ENCODE measurements around the gene HPCAL1. TPM values are rescaled to one million over a fixed set of nuclear protein-coding genes. Genes with fewer than 3 reads are reported as not detected.

Gene HPCAL1
- total and polyA plus RNA-seq, 2 experiments from 2014 or later: 8.3 to 25.4 TPM

DNA sequence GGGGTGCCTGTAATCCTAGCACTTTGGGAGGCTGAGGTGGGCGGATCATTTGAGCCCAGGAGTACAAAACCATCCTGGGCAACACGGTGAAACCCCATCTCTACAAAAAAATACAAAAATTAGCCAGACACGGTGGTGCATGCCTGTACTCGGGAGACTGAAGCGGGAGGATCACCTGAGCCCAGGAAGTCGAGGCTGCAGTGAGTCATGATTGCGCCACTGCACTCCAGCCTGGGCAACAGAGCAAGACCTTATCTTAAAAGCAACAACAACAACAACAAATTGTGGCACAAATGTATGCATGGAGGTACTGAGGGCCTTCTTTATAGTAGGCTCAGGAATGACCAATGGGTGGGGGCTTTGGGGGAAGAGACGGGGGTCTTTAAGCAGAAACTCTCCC lies 38.5 kb downstream of the HPCAL1 start (continued):
- TF ChIP-seq, protein P1, sequence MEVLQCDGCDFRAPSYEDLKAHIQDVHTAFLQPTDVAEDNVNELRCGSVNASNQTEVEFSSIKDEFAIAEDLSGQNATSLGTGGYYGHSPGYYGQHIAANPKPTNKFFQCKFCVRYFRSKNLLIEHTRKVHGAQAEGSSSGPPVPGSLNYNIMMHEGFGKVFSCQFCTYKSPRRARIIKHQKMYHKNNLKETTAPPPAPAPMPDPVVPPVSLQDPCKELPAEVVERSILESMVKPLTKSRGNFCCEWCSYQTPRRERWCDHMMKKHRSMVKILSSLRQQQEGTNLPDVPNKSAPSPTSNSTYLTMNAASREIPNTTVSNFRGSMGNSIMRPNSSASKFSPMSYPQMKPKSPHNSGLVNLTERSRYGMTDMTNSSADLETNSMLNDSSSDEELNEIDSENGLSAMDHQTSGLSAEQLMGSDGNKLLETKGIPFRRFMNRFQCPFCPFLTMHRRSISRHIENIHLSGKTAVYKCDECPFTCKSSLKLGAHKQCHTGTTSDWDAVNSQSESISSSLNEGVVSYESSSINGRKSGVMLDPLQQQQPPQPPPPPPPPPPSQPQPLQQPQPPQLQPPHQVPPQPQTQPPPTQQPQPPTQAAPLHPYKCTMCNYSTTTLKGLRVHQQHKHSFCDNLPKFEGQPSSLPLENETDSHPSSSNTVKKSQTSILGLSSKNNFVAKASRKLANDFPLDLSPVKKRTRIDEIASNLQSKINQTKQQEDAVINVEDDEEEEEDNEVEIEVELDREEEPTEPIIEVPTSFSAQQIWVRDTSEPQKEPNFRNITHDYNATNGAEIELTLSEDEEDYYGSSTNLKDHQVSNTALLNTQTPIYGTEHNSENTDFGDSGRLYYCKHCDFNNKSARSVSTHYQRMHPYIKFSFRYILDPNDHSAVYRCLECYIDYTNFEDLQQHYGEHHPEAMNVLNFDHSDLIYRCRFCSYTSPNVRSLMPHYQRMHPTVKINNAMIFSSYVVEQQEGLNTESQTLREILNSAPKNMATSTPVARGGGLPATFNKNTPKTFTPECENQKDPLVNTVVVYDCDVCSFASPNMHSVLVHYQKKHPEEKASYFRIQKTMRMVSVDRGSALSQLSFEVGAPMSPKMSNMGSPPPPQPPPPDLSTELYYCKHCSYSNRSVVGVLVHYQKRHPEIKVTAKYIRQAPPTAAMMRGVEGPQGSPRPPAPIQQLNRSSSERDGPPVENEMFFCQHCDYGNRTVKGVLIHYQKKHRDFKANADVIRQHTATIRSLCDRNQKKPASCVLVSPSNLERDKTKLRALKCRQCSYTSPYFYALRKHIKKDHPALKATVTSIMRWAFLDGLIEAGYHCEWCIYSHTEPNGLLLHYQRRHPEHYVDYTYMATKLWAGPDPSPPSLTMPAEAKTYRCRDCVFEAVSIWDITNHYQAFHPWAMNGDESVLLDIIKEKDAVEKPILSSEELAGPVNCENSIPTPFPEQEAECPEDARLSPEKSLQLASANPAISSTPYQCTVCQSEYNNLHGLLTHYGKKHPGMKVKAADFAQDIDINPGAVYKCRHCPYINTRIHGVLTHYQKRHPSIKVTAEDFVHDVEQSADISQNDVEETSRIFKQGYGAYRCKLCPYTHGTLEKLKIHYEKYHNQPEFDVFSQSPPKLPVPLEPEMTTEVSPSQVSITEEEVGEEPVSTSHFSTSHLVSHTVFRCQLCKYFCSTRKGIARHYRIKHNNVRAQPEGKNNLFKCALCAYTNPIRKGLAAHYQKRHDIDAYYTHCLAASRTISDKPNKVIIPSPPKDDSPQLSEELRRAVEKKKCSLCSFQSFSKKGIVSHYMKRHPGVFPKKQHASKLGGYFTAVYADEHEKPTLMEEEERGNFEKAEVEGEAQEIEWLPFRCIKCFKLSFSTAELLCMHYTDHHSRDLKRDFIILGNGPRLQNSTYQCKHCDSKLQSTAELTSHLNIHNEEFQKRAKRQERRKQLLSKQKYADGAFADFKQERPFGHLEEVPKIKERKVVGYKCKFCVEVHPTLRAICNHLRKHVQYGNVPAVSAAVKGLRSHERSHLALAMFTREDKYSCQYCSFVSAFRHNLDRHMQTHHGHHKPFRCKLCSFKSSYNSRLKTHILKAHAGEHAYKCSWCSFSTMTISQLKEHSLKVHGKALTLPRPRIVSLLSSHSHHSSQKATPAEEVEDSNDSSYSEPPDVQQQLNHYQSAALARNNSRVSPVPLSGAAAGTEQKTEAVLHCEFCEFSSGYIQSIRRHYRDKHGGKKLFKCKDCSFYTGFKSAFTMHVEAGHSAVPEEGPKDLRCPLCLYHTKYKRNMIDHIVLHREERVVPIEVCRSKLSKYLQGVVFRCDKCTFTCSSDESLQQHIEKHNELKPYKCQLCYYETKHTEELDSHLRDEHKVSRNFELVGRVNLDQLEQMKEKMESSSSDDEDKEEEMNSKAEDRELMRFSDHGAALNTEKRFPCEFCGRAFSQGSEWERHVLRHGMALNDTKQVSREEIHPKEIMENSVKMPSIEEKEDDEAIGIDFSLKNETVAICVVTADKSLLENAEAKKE (CRISPR knock-in tag; IDR thresholded peaks at IDR 0.05): no peak
- TF ChIP-seq ZNF331 (CRISPR knock-in tag; IDR thresholded peaks at IDR 0.05; ENCODE audit: low read depth) (no peak), ZNF114 (CRISPR knock-in tag; IDR thresholded peaks at IDR 0.05) (no peak), NANOG (IDR thresholded peaks at IDR 0.05; ENCODE audit: borderline replicate concordance) (no peak), STAT1 (IDR thresholded peaks at IDR 0.05; ENCODE audit: unreplicated experiment) (no peak)
- TF ChIP-seq, protein P2, sequence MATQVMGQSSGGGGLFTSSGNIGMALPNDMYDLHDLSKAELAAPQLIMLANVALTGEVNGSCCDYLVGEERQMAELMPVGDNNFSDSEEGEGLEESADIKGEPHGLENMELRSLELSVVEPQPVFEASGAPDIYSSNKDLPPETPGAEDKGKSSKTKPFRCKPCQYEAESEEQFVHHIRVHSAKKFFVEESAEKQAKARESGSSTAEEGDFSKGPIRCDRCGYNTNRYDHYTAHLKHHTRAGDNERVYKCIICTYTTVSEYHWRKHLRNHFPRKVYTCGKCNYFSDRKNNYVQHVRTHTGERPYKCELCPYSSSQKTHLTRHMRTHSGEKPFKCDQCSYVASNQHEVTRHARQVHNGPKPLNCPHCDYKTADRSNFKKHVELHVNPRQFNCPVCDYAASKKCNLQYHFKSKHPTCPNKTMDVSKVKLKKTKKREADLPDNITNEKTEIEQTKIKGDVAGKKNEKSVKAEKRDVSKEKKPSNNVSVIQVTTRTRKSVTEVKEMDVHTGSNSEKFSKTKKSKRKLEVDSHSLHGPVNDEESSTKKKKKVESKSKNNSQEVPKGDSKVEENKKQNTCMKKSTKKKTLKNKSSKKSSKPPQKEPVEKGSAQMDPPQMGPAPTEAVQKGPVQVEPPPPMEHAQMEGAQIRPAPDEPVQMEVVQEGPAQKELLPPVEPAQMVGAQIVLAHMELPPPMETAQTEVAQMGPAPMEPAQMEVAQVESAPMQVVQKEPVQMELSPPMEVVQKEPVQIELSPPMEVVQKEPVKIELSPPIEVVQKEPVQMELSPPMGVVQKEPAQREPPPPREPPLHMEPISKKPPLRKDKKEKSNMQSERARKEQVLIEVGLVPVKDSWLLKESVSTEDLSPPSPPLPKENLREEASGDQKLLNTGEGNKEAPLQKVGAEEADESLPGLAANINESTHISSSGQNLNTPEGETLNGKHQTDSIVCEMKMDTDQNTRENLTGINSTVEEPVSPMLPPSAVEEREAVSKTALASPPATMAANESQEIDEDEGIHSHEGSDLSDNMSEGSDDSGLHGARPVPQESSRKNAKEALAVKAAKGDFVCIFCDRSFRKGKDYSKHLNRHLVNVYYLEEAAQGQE (IDR thresholded peaks at IDR 0.05; ENCODE audit: unreplicated experiment): no peak

Measured in GM23338 (cell line).